ENCODE results near the gene CNPY1. TPM values are rescaled to one million over a fixed set of nuclear protein-coding genes. Genes with fewer than 3 reads are reported as not detected.

Gene CNPY1
- total RNA-seq, 1 donor from 2014 or later, result not detected

- no peak for DNase-seq (ENCODE audit: low read depth in 2 of 2)
These were observed 90.3 kb downstream of the CNPY1 start for GRCh38 chr7:155455776-155456737.

GRCh38 chr7:155455132-155455693, 91.1 kb downstream of the CNPY1 start:
- no peak for DNase-seq (ENCODE audit: low read depth in 2 of 2)

GRCh38 chr7:155454183-155455112, 91.9 kb downstream of the CNPY1 start:
- no peak for DNase-seq (ENCODE audit: low read depth in 2 of 2)

- DNase-seq (ENCODE audit: low read depth in 2 of 2), result no peak
These were observed 92.8 kb downstream of the CNPY1 start for GRCh38 chr7:155453296-155454182.

- DNase-seq (ENCODE audit: low read depth in 2 of 2), result no peak
These were observed 93.7 kb downstream of the CNPY1 start for GRCh38 chr7:155452505-155453295.

GRCh38 chr7:155451840-155452239, 94.5 kb downstream of the CNPY1 start:
- DNase-seq (ENCODE audit: low read depth in 2 of 2), result no peak

Other genes starting within 250 kb of the CNPY1 start
- 54.0 and 80.5 TPM in 2 replicates for gene INSIG1, start 248.7 kb downstream of the CNPY1 start, total RNA-seq
- gene EN2, start 88.4 kb downstream of the CNPY1 start, total RNA-seq, result under 0.01 TPM in 1 of 2 replicates, not detected in the other
- gene RBM33, start 98.1 kb upstream of the CNPY1 start, total RNA-seq, result 12.8 and 14.0 TPM in 2 replicates

All from dermis microvascular lymphatic vessel endothelial cell (primary cell).